CD4-positive, alpha-beta T cell treated with Interleukin-4 for 4 hours (primary cell): ENCODE results near the gene ISM1.
"Not testable (repeated sequence)": the region's sequence is repeated elsewhere in the genome, so short reads cannot be mapped to it uniquely, and the experiment has no call there.

Source experiments
- DNase-seq: peaks from one replicate; pipeline ENCODE4 v3.0.0-alpha.2; 2020

The ISM1 gene

GRCh38 chr20:13221673-13222318, 722 bp downstream of the ISM1 start:
- peak; percentile 68 for DNase-seq

- no peak for DNase-seq
These were observed 1.2 kb downstream of the ISM1 start for GRCh38 chr20:13222319-13222716.

DNA sequence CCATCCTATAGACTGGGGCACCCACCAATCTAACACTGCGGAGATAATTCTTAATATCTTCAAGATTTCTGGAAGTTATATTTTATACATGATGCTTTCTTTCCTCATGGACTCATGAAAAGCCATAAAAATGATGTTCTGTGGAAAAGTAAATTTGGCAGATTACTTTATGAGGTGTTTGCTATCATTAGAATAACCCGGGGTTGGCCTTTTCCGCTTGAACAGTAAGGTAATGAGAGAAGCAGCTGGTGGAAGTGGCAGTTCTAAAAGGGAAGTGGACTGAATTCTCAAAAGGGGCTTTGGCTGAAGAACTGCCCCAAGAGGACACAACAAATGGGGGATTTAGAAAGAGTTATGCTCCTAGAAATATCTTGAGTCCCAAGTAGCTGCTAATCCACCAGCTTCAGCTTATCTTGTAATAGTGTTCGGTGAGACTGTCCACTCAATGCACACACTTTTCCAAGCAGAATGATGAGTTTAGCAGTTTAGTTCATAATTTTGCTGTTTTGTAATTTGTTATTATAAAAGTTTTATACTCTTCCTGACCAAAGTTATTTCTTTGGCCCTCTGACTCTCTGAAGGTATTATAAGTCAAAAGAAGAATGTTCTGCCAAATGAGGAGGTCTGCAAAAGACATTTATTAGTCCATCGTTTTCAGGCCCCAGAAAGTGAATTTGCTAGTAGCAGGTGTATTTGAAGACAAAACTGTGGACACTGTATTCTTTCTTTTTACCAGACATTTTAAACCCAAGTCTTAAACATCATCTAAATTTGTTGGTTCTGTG, 2.9 kb downstream of the ISM1 start:
- no peak for DNase-seq

DNA sequence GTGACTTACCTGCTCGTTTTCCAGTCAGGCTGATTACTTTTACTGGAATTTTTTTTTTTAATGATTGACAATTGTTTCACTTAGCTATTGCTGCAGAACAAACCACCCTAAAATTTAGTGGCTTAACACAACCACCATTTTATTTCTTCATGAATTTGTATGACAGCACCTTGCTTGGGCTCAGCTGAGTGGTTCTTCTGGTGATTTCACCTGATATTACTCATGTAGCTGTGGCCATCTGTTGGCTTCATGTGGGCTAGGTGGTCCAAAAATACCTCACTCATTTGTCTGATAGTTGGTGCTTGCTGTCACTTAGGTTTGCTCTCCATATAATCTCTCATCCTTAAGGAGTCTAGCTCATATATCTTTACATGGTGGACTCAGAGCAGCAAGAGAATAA, 5.3 kb downstream of the ISM1 start:
- no peak for DNase-seq

DNA sequence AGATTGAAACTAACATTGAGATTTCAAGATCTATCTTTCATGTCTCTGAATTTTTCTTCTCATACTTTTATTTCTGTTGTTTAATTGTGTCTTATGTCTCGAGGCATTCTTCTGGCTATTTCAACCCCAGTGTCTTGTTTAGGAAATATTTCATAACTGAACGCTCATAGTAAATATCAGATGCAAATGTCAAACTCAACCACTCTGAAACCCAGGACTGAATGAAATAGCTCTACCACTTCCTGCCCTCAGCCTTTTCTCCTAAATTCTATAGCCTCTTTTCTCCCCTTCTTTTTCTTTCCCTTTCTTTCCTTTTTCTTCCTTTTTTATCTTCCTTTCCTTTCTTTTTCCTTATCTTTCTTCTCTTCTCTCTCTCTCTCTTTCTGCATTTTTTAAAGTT, 7.7 kb downstream of the ISM1 start:
- DNase-seq: no peak

DNA sequence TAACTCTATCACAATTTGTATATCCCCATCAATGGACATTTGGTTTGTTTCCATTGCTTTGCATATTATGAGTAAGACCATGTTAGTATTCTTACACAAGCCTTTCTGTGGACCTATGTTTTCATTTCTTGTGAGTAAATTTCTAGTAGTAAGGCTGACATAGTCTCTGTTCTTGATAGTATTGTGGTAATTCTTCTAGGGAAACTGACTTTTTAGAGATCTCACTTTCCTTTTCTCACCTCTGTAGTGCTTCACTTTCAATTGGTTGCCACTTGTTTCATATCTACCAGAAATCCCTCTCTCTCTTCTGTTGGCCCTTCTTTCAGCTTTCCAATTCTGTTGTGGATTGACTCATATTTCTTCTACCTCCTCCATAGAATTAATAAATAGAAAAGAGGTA, 8.5 kb downstream of the ISM1 start:
- DNase-seq: peak; percentile 50

DNA sequence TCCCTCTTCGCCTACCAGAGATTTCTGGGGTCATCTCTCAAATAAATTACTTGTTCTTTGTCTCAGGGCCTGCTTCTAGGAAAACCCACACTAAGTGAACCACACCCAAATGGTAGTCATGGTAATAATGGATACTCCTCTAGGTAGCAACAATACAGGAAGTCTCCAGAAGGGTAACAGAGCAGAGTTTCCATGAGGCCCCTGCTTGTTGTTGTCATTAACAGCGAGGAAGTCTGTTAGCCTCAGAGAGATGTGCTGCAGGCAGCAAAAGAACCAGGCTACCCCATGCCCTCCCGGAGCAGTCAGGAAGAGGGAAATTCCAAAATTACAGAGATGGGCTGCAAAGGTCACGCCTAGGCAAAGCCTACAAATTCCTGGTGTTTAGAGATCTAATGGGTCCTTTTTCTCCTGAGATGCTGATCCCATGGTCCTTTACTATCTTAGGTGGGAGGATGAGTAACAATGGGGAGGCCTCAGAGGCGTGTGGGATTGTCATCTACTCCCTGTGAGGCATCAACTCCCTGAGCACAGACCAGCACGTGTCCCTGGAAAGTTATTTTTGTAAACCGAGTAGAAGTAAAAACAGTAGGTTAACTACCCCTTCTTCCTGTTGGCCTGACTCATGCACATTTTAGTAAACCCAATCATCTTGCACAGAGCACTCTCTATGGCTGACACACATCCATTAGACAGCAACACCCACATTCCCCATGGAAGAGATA, 10.1 kb downstream of the ISM1 start:
- DNase-seq: peak; percentile 90

- no peak for DNase-seq
These were observed 11.9 kb downstream of the ISM1 start for GRCh38 chr20:13232999-13233398.

GRCh38 chr20:13234961-13235360, 13.9 kb downstream of the ISM1 start:
- DNase-seq: no peak

GRCh38 chr20:13236360-13236759, 15.3 kb downstream of the ISM1 start:
- not testable (repeated sequence) for DNase-seq

DNA sequence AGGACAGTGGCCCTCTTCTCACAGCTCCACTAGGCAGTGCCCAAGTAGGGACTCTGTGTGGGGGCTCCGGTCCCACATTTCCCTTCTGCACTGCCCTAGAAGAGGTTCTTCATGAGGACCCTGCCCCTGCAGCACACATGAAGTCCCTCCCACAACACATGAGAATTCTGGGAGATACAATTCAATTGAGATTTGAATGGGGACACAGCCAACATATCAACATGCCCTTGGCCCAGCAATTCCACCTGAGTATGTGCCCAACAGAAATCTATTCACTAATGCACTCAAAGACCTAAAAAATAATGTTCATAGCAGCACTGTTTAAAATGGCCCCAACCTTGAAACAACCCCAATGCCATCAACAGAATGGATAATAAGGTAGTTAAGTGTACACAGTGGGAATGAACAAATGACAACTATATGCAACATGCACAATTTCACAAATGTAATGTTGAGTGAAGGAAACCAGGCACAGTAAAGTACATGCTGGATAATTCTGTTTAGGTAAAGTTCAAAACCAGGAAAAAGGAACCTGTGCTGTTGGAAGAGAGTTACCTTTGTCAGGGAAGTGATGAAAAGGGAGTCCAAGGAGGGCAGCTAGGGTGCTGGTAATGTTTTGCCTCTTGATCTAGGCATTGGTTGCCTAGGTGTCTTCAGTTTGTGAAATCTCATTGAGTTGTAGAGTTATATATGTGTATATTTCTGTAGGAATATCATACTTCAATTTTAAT, 16.1 kb downstream of the ISM1 start:
- DNase-seq: no peak

DNA sequence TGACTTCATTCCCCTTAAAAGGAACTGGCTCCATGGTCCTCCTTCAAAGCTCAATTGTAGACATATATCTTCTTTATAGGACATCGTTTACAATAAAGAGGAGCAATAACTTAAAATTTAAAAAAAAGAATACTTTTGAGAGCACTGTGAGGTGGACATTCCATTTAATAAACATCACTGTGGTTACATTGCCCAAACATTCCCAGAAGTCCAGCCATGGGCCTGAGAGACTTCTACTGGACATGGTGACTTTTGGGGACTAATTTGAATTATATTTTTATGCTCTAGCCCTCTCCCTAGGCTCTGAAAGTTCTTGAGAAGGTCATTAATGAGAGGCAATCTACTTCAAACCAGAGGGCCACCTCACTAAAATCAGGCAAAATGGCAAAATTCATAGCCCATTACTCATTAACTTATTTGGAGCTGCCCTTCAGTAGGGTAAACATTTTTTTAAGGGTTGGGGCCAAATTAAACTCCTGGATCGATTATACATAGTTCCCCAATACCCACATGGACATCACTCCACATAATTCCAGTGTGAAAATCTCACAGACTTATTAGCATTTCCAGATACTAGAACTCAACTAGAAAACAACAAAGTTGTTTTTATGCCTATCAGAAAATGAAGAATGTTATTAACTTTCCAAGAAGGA, 17.1 kb downstream of the ISM1 start:
- no peak for DNase-seq

DNA sequence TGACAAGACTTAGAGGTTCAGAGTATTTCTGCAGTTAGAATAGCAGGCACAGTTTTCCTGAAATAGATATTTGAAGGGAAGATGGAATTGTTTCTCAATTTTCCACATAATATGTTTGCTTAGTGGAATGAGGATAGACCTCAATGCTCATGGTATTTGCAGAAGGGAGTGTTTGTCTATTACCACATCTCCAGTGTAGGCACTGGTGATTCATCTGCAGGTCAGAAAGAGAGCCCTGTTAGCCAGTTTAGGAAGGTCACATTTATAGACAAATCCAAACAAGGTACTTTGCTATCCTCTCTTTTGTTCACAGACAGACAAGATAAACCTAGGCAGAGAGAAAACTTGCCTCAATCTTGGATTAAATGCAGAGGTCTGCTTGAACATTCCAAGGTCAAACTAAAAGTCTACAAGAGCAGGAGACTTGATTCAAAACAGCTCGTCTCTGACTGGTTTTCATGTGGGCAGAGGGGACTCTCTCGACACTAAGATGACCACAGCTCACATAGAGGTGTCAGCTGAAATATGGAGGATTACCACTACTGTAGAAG, 22.8 kb downstream of the ISM1 start:
- no peak for DNase-seq

DNA sequence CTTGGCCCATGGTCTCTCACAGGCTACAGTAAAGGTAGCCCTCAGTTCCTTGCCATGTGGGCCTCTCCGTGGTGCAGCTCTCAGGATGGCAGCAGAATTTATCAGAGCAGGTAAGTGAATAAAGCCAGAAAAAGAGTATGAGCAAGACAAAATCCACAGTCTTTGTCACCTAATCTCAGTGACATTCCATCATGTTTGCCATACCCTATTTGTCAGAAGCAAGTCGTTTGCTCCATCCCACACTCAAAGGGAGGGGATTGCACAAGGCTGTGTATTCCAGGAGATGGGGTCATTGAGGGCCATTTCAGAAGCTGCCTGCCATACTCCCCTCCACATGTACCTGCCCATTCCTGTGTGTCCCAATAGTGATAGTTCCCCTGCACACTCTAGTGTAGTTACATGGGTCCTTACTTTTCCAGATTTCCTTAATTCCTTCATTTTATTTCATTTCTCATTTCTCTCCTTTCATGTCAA, 24.2 kb downstream of the ISM1 start:
- DNase-seq: no peak

GRCh38 chr20:13249118-13249797, 28.2 kb downstream of the ISM1 start:
- DNase-seq: no peak

DNA sequence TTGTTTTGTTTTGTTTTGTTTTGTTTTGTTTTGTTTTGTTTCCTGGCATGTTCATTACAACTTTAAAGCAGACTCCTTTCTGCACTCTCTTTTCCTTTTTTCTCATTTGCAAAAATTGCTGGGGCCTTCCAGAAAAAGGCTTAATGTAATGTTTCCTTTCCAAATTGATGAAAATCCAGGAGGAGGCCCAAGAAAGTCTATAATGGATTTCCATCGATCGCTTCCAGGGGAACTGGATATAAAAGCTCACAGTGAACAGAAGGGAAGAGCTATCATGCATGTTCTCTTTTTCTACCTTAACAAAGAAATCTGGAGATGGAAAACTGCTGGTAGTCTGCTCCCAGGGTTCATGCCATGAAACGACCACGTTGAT, 28.7 kb downstream of the ISM1 start:
- no peak for DNase-seq

- DNase-seq: no peak
These were observed 29.2 kb downstream of the ISM1 start for GRCh38 chr20:13250251-13250650.

GRCh38 chr20:13251106-13251903, 30.2 kb downstream of the ISM1 start:
- no peak for DNase-seq

GRCh38 chr20:13251904-13252297, 30.8 kb downstream of the ISM1 start:
- no peak for DNase-seq

- no peak for DNase-seq
These were observed 34.3 kb downstream of the ISM1 start for GRCh38 chr20:13255356-13255755.

- no peak for DNase-seq
These were observed 35.5 kb downstream of the ISM1 start for GRCh38 chr20:13256606-13257005.
